Measurements from ENCODE around the gene GRK5.

GRK5 gene

GRCh38 chr10:119408072-119408471 is 200.7 kb downstream of the GRK5 start:
- Histone ChIP-seq H3K27me3 (replicated peaks; ENCODE audit: insufficient read depth, low read length) (no peaks in the 10 kb centered on the region), H4K20me1 (ENCODE audit: insufficient read depth, low read length) (peaks cover 4% of the 10 kb centered on the region; the same call in 1 of the 2 replicates), H3F3A (ENCODE audit: insufficient read depth, low read length) (peaks cover 7% of the 10 kb centered on the region; the same call in 1 of the 2 replicates), H3K36me3 (replicated peaks; ENCODE audit: insufficient read depth, low read length) (no peaks in the 10 kb centered on the region), H3K4me1 (ENCODE audit: low read length) (peaks cover 9% of the 10 kb centered on the region; the same call in 1 of the 2 replicates), H3K4me3 (ENCODE audit: low read length) (no peak overlapping the region), H3K4me2 (ENCODE audit: low read depth, low read length) (no peak overlapping the region), H3K27ac (ENCODE audit: low read length) (no peak overlapping the region), H3K9me2 (replicated peaks; ENCODE audit: insufficient read depth, low read length) (no peaks in the 10 kb centered on the region), H3K79me2 (ENCODE audit: low read length) (peaks cover 65% of the 10 kb centered on the region), H3K9me3 (replicated peaks; ENCODE audit: insufficient read depth, low read length) (no peaks in the 10 kb centered on the region), H2AFZ (ENCODE audit: low read length) (no peak overlapping the region), H3K9ac (ENCODE audit: low read length) (no peak overlapping the region)
- TF ChIP-seq CTCF (IDR thresholded peaks at IDR 0.05; ENCODE audit: low read length) (no peak), EZH2phosphoT487 (IDR thresholded peaks at IDR 0.05; ENCODE audit: low read length) (no peak), EZH2 (optimal IDR thresholded peaks at IDR 0.05; ENCODE audit: low read depth, low read length) (no peak)
- DNase-seq: no peak

- TF ChIP-seq CTCF (IDR thresholded peaks at IDR 0.05; ENCODE audit: low read length) (no peak), EZH2phosphoT487 (IDR thresholded peaks at IDR 0.05; ENCODE audit: low read length) (no peak), EZH2 (optimal IDR thresholded peaks at IDR 0.05; ENCODE audit: low read depth, low read length) (no peak)
- peaks cover 4% of the 10 kb centered on the region; the same call in 1 of the 2 replicates for H4K20me1 ChIP-seq (ENCODE audit: insufficient read depth, low read length)
Measured at GRCh38 chr10:119408969-119409371, 201.6 kb downstream of the GRK5 start.

GRCh38 chr10:119409385-119409784 is 202.0 kb downstream of the GRK5 start:
- no peak for DNase-seq
- H3K4me2 ChIP-seq (ENCODE audit: low read depth, low read length): no peak overlapping the region
- H3K79me2 ChIP-seq (ENCODE audit: low read length): peaks cover 68% of the 10 kb centered on the region
- no peak overlapping the region for H3K4me3 ChIP-seq (ENCODE audit: low read length)
- no peak for TF ChIP-seq EZH2 (optimal IDR thresholded peaks at IDR 0.05; ENCODE audit: low read depth, low read length)
- TF ChIP-seq EZH2phosphoT487 (IDR thresholded peaks at IDR 0.05; ENCODE audit: low read length): no peak
- no peak for TF ChIP-seq CTCF (IDR thresholded peaks at IDR 0.05; ENCODE audit: low read length)
- H3K9ac ChIP-seq (ENCODE audit: low read length): no peak overlapping the region
- no peaks in the 10 kb centered on the region for H3K36me3 ChIP-seq (replicated peaks; ENCODE audit: insufficient read depth, low read length)
- H3F3A ChIP-seq (ENCODE audit: insufficient read depth, low read length): peaks cover 7% of the 10 kb centered on the region; the same call in 1 of the 2 replicates
- no peaks in the 10 kb centered on the region for H3K9me2 ChIP-seq (replicated peaks; ENCODE audit: insufficient read depth, low read length)
- no peaks in the 10 kb centered on the region for H3K9me3 ChIP-seq (replicated peaks; ENCODE audit: insufficient read depth, low read length)
- no peak overlapping the region for H2AFZ ChIP-seq (ENCODE audit: low read length)
- no peaks in the 10 kb centered on the region for H3K27me3 ChIP-seq (replicated peaks; ENCODE audit: insufficient read depth, low read length)
- H4K20me1 ChIP-seq (ENCODE audit: insufficient read depth, low read length): peaks cover 4% of the 10 kb centered on the region; the same call in 1 of the 2 replicates
- no peak overlapping the region for H3K27ac ChIP-seq (ENCODE audit: low read length)
- H3K4me1 ChIP-seq (ENCODE audit: low read length): peaks cover 9% of the 10 kb centered on the region; the same call in 1 of the 2 replicates

More at GRCh38 chr10:119408969-119409371, 201.6 kb downstream of the GRK5 start:
- no peak overlapping the region for H3K27ac ChIP-seq (ENCODE audit: low read length)
- no peak overlapping the region for H3K9ac ChIP-seq (ENCODE audit: low read length)
- no peaks in the 10 kb centered on the region for H3K9me2 ChIP-seq (replicated peaks; ENCODE audit: insufficient read depth, low read length)
- no peaks in the 10 kb centered on the region for H3K27me3 ChIP-seq (replicated peaks; ENCODE audit: insufficient read depth, low read length)
- peaks cover 7% of the 10 kb centered on the region; the same call in 1 of the 2 replicates for H3F3A ChIP-seq (ENCODE audit: insufficient read depth, low read length)
- H3K9me3 ChIP-seq (replicated peaks; ENCODE audit: insufficient read depth, low read length): no peaks in the 10 kb centered on the region
- H3K79me2 ChIP-seq (ENCODE audit: low read length): peaks cover 68% of the 10 kb centered on the region
- H3K4me2 ChIP-seq (ENCODE audit: low read depth, low read length): no peak overlapping the region
- no peaks in the 10 kb centered on the region for H3K36me3 ChIP-seq (replicated peaks; ENCODE audit: insufficient read depth, low read length)
- no peak overlapping the region for H3K4me3 ChIP-seq (ENCODE audit: low read length)
- H3K4me1 ChIP-seq (ENCODE audit: low read length): peaks cover 9% of the 10 kb centered on the region; the same call in 1 of the 2 replicates
- H2AFZ ChIP-seq (ENCODE audit: low read length): no peak overlapping the region
- DNase-seq: no peak

Measured in MM.1S (cell line).